ENCODE measurements around the gene LAMA2. TPM values are rescaled to one million over a fixed set of nuclear protein-coding genes. Genes with fewer than 3 reads are reported as not detected.

Gene LAMA2
- total RNA-seq, 2 donors from 2014 or later = 111 to 217 TPM

GRCh38 chr6:129273161-129273560 lies 390.2 kb downstream of the LAMA2 start:
- Histone ChIP-seq H3K27ac (no peak overlapping the region), H3K4me3 (no peak overlapping the region), H3K36me3 (no peaks in the 10 kb centered on the region), H3K4me1 (ENCODE audit: control insufficient read depth in 1 of 2, low read depth in 2 of 2) (no peaks in the 10 kb centered on the region), H3K27me3 (replicated peaks; ENCODE audit: insufficient read depth) (no peaks in the 10 kb centered on the region), H3K9me3 (no peaks in the 10 kb centered on the region)
- ATAC-seq (ENCODE audit: insufficient number of reproducible peaks, low FRiP score, low read depth) (no peak), DNase-seq (ENCODE audit: low spot score) (no peak)
- TF ChIP-seq CTCF (IDR thresholded peaks at IDR 0.05) = no peak

- no peaks in the 10 kb centered on the region for H3K4me1 ChIP-seq (ENCODE audit: control insufficient read depth in 1 of 2, low read depth in 2 of 2)
- TF ChIP-seq CTCF (IDR thresholded peaks at IDR 0.05) = no peak
- DNase-seq (ENCODE audit: low spot score) (no peak), ATAC-seq (ENCODE audit: insufficient number of reproducible peaks, low FRiP score, low read depth) (no peak)
- H3K4me3 ChIP-seq = no peak overlapping the region
- no peaks in the 10 kb centered on the region for H3K36me3 ChIP-seq
- no peaks in the 10 kb centered on the region for H3K9me3 ChIP-seq
- H3K27ac ChIP-seq = no peak overlapping the region
- H3K27me3 ChIP-seq (replicated peaks; ENCODE audit: insufficient read depth) = no peaks in the 10 kb centered on the region
Measured at GRCh38 chr6:129276461-129276860, 393.5 kb downstream of the LAMA2 start.

- no peak for DNase-seq (ENCODE audit: low spot score)
- H3K27ac ChIP-seq = no peak overlapping the region
- H3K4me3 ChIP-seq = no peak overlapping the region
- no peaks in the 10 kb centered on the region for H3K9me3 ChIP-seq
- H3K36me3 ChIP-seq = no peaks in the 10 kb centered on the region
- no peaks in the 10 kb centered on the region for H3K4me1 ChIP-seq (ENCODE audit: control insufficient read depth in 1 of 2, low read depth in 2 of 2)
- no peak for ATAC-seq (ENCODE audit: insufficient number of reproducible peaks, low FRiP score, low read depth)
- H3K27me3 ChIP-seq (replicated peaks; ENCODE audit: insufficient read depth) = no peaks in the 10 kb centered on the region
- TF ChIP-seq CTCF (IDR thresholded peaks at IDR 0.05) = no peak
Measured at GRCh38 chr6:129276986-129277385, 394.0 kb downstream of the LAMA2 start.

- no peak overlapping the region for H3K27ac ChIP-seq
- H3K4me3 ChIP-seq = no peak overlapping the region
- no peak for ATAC-seq (ENCODE audit: insufficient number of reproducible peaks, low FRiP score, low read depth)
- H3K4me1 ChIP-seq (ENCODE audit: control insufficient read depth in 1 of 2, low read depth in 2 of 2) = no peaks in the 10 kb centered on the region
- H3K9me3 ChIP-seq = no peaks in the 10 kb centered on the region
- H3K36me3 ChIP-seq = peaks cover 3% of the 10 kb centered on the region
- no peak for DNase-seq (ENCODE audit: low spot score)
- no peaks in the 10 kb centered on the region for H3K27me3 ChIP-seq (replicated peaks; ENCODE audit: insufficient read depth)
- no peak for TF ChIP-seq CTCF (IDR thresholded peaks at IDR 0.05)
Measured at GRCh38 chr6:129279343-129280292, 396.7 kb downstream of the LAMA2 start.

- no peak for ATAC-seq (ENCODE audit: insufficient number of reproducible peaks, low FRiP score, low read depth)
- TF ChIP-seq CTCF (IDR thresholded peaks at IDR 0.05) = no peak
Measured at GRCh38 chr6:129280293-129280644, 397.3 kb downstream of the LAMA2 start.

More at GRCh38 chr6:129280293-129280644, 397.3 kb downstream of the LAMA2 start:
- H3K36me3 ChIP-seq = peaks cover 3% of the 10 kb centered on the region
- H3K27me3 ChIP-seq (replicated peaks; ENCODE audit: insufficient read depth) = no peaks in the 10 kb centered on the region
- no peak overlapping the region for H3K27ac ChIP-seq
- DNase-seq (ENCODE audit: low spot score) = no peak
- no peaks in the 10 kb centered on the region for H3K4me1 ChIP-seq (ENCODE audit: control insufficient read depth in 1 of 2, low read depth in 2 of 2)
- H3K9me3 ChIP-seq = no peaks in the 10 kb centered on the region
- H3K4me3 ChIP-seq = no peak overlapping the region
